Measurements from ENCODE around the gene PHRF1. TPM values are rescaled to one million over a fixed set of nuclear protein-coding genes. Genes with fewer than 3 reads are reported as not detected.

Gene PHRF1
- total and polyA plus RNA-seq, 9 of the 15 experiments (the other 6 are each of a cell fraction or from before 2014, with no cell fraction given) = 0.07 to 37.2 (median 7.7) TPM

DNA sequence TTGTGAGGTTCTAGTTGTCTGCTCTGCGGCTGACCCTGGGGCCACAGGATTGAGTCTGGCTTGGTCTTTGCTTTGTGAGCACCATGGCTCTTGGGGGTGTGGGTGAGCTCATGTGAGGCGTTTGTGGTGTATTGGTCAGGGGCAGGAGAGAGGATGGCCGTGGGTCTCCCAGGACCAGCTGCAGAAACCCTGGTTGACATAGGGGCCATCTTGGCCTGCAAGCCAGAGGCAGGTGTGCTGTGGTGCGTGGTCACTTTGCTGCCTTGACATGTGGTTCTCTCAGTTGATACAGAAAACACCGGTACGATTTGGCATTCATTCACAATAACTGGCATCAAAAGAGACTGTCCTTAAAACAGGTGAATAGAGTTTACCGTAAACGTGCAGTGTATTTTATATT is 11.3 kb downstream of the PHRF1 start:
- Histone ChIP-seq H3K36me3 (ENCODE audit: control insufficient read depth, insufficient read depth, low read length) (peaks cover 87% of the 10 kb centered on the region), H2AFZ (ENCODE audit: low read depth, low read length) (no peak overlapping the region), H3K4me3 (no peak overlapping the region), H3K9me3 (replicated peaks; ENCODE audit: control insufficient read depth, insufficient read depth, low read depth, low read length) (no peaks in the 10 kb centered on the region), H3K79me2 (ENCODE audit: control insufficient read depth, insufficient read depth, low read length) (peaks cover 45% of the 10 kb centered on the region), H3K27ac (ENCODE audit: extremely low read depth, low read depth, low read length) (peak overlapping the region; percentile 63; the same call in 2 of the 3 replicates), H3K9me1 (ENCODE audit: control insufficient read depth, insufficient read depth, low read length) (peaks cover 4% of the 10 kb centered on the region), H3K27me3 (ENCODE audit: control insufficient read depth in 2 of 2, insufficient read depth in 2 of 2, low read length in 2 of 2) (no peaks in the 10 kb centered on the region), H3K9ac (ENCODE audit: insufficient read depth in 1 of 2, low read depth in 2 of 2, low read length in 2 of 2) (peak overlapping the region in 1 of 2 experiments; percentile 74; a peak in 2 of 4 replicates), H3K4me1 (replicated peaks in 1 of 2; ENCODE audit: control insufficient read depth in 2 of 2, insufficient read depth in 2 of 2, low read length in 2 of 2) (peaks cover 3 to 26% of the 10 kb centered on the region in 2 experiments; a peak in 4 of 5 replicates), H4K20me1 (replicated peaks; ENCODE audit: control insufficient read depth, insufficient read depth, low read length) (peaks cover 5% of the 10 kb centered on the region), H3K4me2 (ENCODE audit: insufficient read depth, low read length) (no peak overlapping the region; the same call in 1 of the 2 replicates)
- POLR2A ChIA-PET = interaction anchor here (0.6 to 1.4 kb wide), 6 partner anchors 9 to 124 kb away, joined by 3 to 5 read pairs (median 4); no protein-coding TSS in a partner anchor
- ATAC-seq (no peak; the same call in 2 of the 3 replicates), FAIRE-seq (no peak), DNase-seq (ENCODE audit: extremely low read depth in 1 of 4, low spot score in 3 of 4) (no peak)
- intact Hi-C loops (cut with micrococcal nuclease) = no loop called here
- WGBS (ENCODE audit: insufficient coverage, low coverage, missing lambda C conversion rate) = 73% methylated on average over 8 of the region's 8 CpGs
- BruUV-seq (replicated peaks) = no TSS peak
- in situ Hi-C loops (cut with MboI) = no loop called here
- CTCF ChIA-PET (ENCODE audit: low intra/inter-chr PET ratio) = no interaction called here
- TF ChIP-seq, protein P1, sequence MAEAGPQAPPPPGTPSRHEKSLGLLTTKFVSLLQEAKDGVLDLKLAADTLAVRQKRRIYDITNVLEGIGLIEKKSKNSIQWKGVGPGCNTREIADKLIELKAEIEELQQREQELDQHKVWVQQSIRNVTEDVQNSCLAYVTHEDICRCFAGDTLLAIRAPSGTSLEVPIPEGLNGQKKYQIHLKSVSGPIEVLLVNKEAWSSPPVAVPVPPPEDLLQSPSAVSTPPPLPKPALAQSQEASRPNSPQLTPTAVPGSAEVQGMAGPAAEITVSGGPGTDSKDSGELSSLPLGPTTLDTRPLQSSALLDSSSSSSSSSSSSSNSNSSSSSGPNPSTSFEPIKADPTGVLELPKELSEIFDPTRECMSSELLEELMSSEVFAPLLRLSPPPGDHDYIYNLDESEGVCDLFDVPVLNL (CRISPR knock-in tag; IDR thresholded peaks at IDR 0.05; ENCODE audit: low read depth) = no peak
- no peak for TF ChIP-seq SP2 (IDR thresholded peaks at IDR 0.05; ENCODE audit: extremely low read depth, low read depth, low read length, poor library complexity, severe bottlenecking)
- no peak for TF ChIP-seq RBM17 (IDR thresholded peaks at IDR 0.05; ENCODE audit: borderline replicate concordance, low read depth, low read length)
- TF ChIP-seq C11orf30 (IDR thresholded peaks at IDR 0.05; ENCODE audit: low read depth) = no peak
- no peak for TF ChIP-seq HDAC6 (IDR thresholded peaks at IDR 0.05; ENCODE audit: low read depth, low read length)
- no peak for TF ChIP-seq CCNT2 (IDR thresholded peaks at IDR 0.05; ENCODE audit: borderline replicate concordance, extremely low read depth, insufficient read length, low read depth, low read length)
- TF ChIP-seq SNIP1 (IDR thresholded peaks at IDR 0.05; ENCODE audit: low read depth) = no peak
- TF ChIP-seq BRF1 (IDR thresholded peaks at IDR 0.05; ENCODE audit: borderline replicate concordance, extremely low read depth, insufficient read length) = no peak
- TF ChIP-seq SMARCB1 (IDR thresholded peaks at IDR 0.05; ENCODE audit: insufficient read length, low read depth) = no peak
- no peak for TF ChIP-seq ZBTB7A (IDR thresholded peaks at IDR 0.05; ENCODE audit: borderline replicate concordance, control insufficient read depth, low read depth, low read length)
- TF ChIP-seq, protein P2, sequence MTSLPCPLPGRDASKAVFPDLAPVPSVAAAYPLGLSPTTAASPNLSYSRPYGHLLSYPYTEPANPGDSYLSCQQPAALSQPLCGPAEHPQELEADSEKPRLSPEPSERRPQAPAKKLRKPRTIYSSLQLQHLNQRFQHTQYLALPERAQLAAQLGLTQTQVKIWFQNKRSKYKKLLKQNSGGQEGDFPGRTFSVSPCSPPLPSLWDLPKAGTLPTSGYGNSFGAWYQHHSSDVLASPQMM (CRISPR knock-in tag; IDR thresholded peaks at IDR 0.05) = no peak
- TF ChIP-seq, protein P3, sequence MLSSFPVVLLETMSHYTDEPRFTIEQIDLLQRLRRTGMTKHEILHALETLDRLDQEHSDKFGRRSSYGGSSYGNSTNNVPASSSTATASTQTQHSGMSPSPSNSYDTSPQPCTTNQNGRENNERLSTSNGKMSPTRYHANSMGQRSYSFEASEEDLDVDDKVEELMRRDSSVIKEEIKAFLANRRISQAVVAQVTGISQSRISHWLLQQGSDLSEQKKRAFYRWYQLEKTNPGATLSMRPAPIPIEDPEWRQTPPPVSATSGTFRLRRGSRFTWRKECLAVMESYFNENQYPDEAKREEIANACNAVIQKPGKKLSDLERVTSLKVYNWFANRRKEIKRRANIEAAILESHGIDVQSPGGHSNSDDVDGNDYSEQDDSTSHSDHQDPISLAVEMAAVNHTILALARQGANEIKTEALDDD (IDR thresholded peaks at IDR 0.05) = no peak
- no peak for TF ChIP-seq CXXC5 (CRISPR knock-in tag; IDR thresholded peaks at IDR 0.05)
- no peak for TF ChIP-seq BRCA1 (IDR thresholded peaks at IDR 0.05)
- TF ChIP-seq BRCA1 (CRISPR knock-in tag; IDR thresholded peaks at IDR 0.05) = no peak
- no peak for TF ChIP-seq MEIS2 (IDR thresholded peaks at IDR 0.05; ENCODE audit: partially characterized antibody)
- TF ChIP-seq ARID2 (IDR thresholded peaks at IDR 0.05) = no peak

All from K562 (cell line).